Lower leg skin (tissue), 3 donors: ENCODE results near the gene GATAD2B.

Experiments
- CTCF ChIP-seq, 3 donors: fragments of 450-650 bp; IDR thresholded peaks; one replicate each; pipeline ENCODE4 v1.5.1; 2016; ENCODE audit warnings: antibody characterized with exemption in 3 of 3, mild to moderate bottlenecking in 3 of 3, moderate library complexity in 2 of 3
- POLR2A ChIP-seq, 2 donors: fragments of 450-650 bp; IDR thresholded peaks; one replicate each; pipeline ENCODE4 v1.6.1; 2016 to 2017; ENCODE audit warnings: antibody characterized with exemption in 2 of 2, mild to moderate bottlenecking in 1 of 2, moderate library complexity in 1 of 2

GRCh38 chr1:153954826-153955225, 32.1 kb upstream of the GATAD2B start:
- TF ChIP-seq CTCF (IDR thresholded peaks at IDR 0.05) (no peak), POLR2A (IDR thresholded peaks at IDR 0.05) (no peak)
